GM12878 (cell line): Measurements from ENCODE around the gene FAM162B. TPM values are rescaled to one million over a fixed set of nuclear protein-coding genes. Genes with fewer than 3 reads are reported as not detected.

Source experiments
- ATAC-seq: fragments of 200-7000 bp; cut with Tn5 transposase; 3 replicates; pipeline ENCODE4 v1.9.1; 2020; ENCODE audit warnings: mild to moderate bottlenecking, moderate library complexity
- BruUV-seq: library from RNA; stranded (reverse); fragments of 400-500 nt; replicated peaks from 2 replicates; lab custom pipeline; 2021; lab: Mats Ljungman, UMichigan
- CTCF ChIA-PET: fragments of 300-600 bp; sonication (Branson Sonifier 250); formaldehyde crosslinking; extraction: SDS; loops from one replicate; lab custom pipeline; 2021; ENCODE audit warnings: inconsistent platforms; lab: Yijun Ruan, JAX
- POLR2A ChIA-PET: fragments of 350-600 bp; formaldehyde crosslinking; extraction: SDS; loops from one replicate; lab custom pipeline; 2021; ENCODE audit warnings: inconsistent platforms; lab: Charles Lee
- RAD21 ChIA-PET: fragments of 300-600 bp; sonication (Branson Sonifier 250); formaldehyde crosslinking; loops from one replicate; lab custom pipeline; 2023; ENCODE audit warnings: antibody characterized with exemption; ENCODE audit not compliant: unreplicated experiment; lab: Charles Lee
- SMC1A ChIA-PET: fragments of 300-600 bp; sonication (Branson Sonifier 250); formaldehyde crosslinking; loops from one replicate; lab custom pipeline; 2023; ENCODE audit not compliant: unreplicated experiment, uncharacterized antibody; lab: Charles Lee
- DNase-seq: peaks from one replicate; pipeline ENCODE4 v3.0.0-alpha.2; 2011; ENCODE audit warnings: low read depth, low spot score
- FAIRE-seq: peaks from 3 replicates; lab custom pipeline; 2011; peaks lifted over from hg19 to GRCh38; lab: Jason Lieb, UNC
- H2AFZ ChIP-seq: 2 replicates; pipeline ENCODE4 v1.6.0; 2011; ENCODE audit warnings: low read depth, low read length, control low read depth; ENCODE audit not compliant: control insufficient read depth
- H3K27ac ChIP-seq: 2 replicates; pipeline ENCODE4 v1.5.1; 2011; ENCODE audit warnings: control low read depth; ENCODE audit not compliant: control insufficient read depth, insufficient read depth
- H3K27me3 ChIP-seq, 2 experiments: replicated peaks in 1 of 2; 2 replicates each; pipeline versions ENCODE4 v1.6.0 to v1.6.1; 2011; ENCODE audit warnings: low read length in 1 of 2; ENCODE audit not compliant: control insufficient read depth in 2 of 2, insufficient read depth in 2 of 2
- H3K36me3 ChIP-seq, 2 experiments: 2 replicates each; pipeline ENCODE4 v1.5.1; 2011; ENCODE audit warnings: low read length in 1 of 2; ENCODE audit not compliant: control insufficient read depth in 2 of 2, insufficient read depth in 2 of 2
- H3K4me1 ChIP-seq: 2 replicates; pipeline ENCODE4 v1.6.1; 2011; ENCODE audit warnings: mild to moderate bottlenecking, low read length, moderate library complexity, mixed read lengths; ENCODE audit not compliant: control insufficient read depth, insufficient read depth
- H3K4me2 ChIP-seq: 2 replicates; pipeline ENCODE4 v1.6.0; 2011; ENCODE audit warnings: control low read depth; ENCODE audit not compliant: control insufficient read depth, insufficient read depth
- H3K4me3 ChIP-seq: fragments of 200-600 bp; sonication (generic); 2 replicates; pipeline ENCODE4 v1.5.1; 2016
- H3K79me2 ChIP-seq: 2 replicates; pipeline ENCODE4 v1.6.0; 2011; ENCODE audit warnings: low read length; ENCODE audit not compliant: control insufficient read depth, insufficient read depth
- H3K9ac ChIP-seq: 2 replicates; pipeline ENCODE4 v1.8.0; 2011; ENCODE audit warnings: low read length, control low read depth, mixed read lengths; ENCODE audit not compliant: control insufficient read depth, insufficient read depth
- H3K9me3 ChIP-seq: replicated peaks from 3 replicates; pipeline ENCODE4 v1.5.1; 2011; ENCODE audit warnings: mild to moderate bottlenecking, low read length; ENCODE audit not compliant: control insufficient read depth, insufficient read depth
- H4K20me1 ChIP-seq: 2 replicates; pipeline ENCODE4 v1.6.0; 2011; ENCODE audit not compliant: control insufficient read depth, insufficient read depth
- CBX5 ChIP-seq: sonication (generic); IDR thresholded peaks from 2 replicates; pipeline ENCODE4 v1.6.1; 2016; ENCODE audit warnings: low read depth, moderate library complexity, mild to moderate bottlenecking, inconsistent platforms
- EZH2 ChIP-seq: IDR thresholded peaks from 2 replicates; pipeline ENCODE4 v1.6.1; 2012; ENCODE audit warnings: low read depth, mild to moderate bottlenecking, control low read depth, inconsistent platforms, low read length, borderline replicate concordance; ENCODE audit not compliant: control insufficient read depth
- GATAD2B ChIP-seq: fragments of 450-650 bp; conservative IDR thresholded peaks from 2 replicates; pipeline ENCODE4 v1.6.1; 2017; ENCODE audit warnings: low read depth, mild to moderate bottlenecking, moderate library complexity
- HDAC6 ChIP-seq: fragments of 200-600 bp; sonication (generic); IDR thresholded peaks from one replicate; pipeline ENCODE4 v1.8.0; 2017; ENCODE audit warnings: antibody characterized with exemption; ENCODE audit not compliant: unreplicated experiment
- IRF5 ChIP-seq: fragments of 450-650 bp; IDR thresholded peaks from 2 replicates; pipeline ENCODE4 v1.6.1; 2017; ENCODE audit warnings: borderline replicate concordance
- RELA ChIP-seq: fragments of 450-650 bp; IDR thresholded peaks from 2 replicates; pipeline ENCODE4 v1.8.0; 2014; ENCODE audit warnings: borderline replicate concordance; ENCODE audit not compliant: partially characterized antibody
- SIX5 ChIP-seq: IDR thresholded peaks from 2 replicates; pipeline ENCODE4 v1.6.1; 2011; ENCODE audit warnings: mild to moderate bottlenecking, low read depth, low read length, moderate library complexity; ENCODE audit not compliant: severe bottlenecking
- STAT3 ChIP-seq: IDR thresholded peaks from 2 replicates; pipeline ENCODE4 v1.6.1; 2011; ENCODE audit warnings: low read depth, low read length, improper control_type of control experiment
- ZBTB11 ChIP-seq: fragments of 450-650 bp; formaldehyde crosslinking; IDR thresholded peaks from 2 replicates; pipeline ENCODE4 v1.5.0; 2022; ENCODE audit warnings: mild to moderate bottlenecking, missing genetic modification characterization
- ZSCAN29 ChIP-seq: fragments of 450-650 bp; IDR thresholded peaks from 2 replicates; pipeline ENCODE4 v1.6.1; 2017; ENCODE audit warnings: mild to moderate bottlenecking, moderate library complexity
- in situ Hi-C: fragments of 300-500 bp; cut with MboI; formaldehyde crosslinking; loops from 9 replicates; pipeline ENCODE4 v1.14.3; 2018; ENCODE audit warnings: mixed read lengths
- intact Hi-C: fragments of 100-400 bp; cut with micrococcal nuclease; formaldehyde crosslinking; loops from one replicate; pipeline ENCODE4 v1.14.2; 2022; ENCODE audit not compliant: unreplicated experiment
- polyA plus RNA-seq, 11 experiments: library from polyadenylated mRNA; depleted of rRNA in 4 of 11; unstranded in 6 of 11; stranded (reverse) in 5 of 11; fragments of >200 nt; fragmentation: Nextera tagmentation in 4 of 11; fragmentation: Illumina TruSeq in 1 of 11; extraction: Ambion mirVana in 4 of 11; extraction: Trizol in 1 of 11; gene quantifications; 1 replicate in 1 of 11; 2 replicates in 10 of 11; pipeline versions ENCODE4 v1.2.1 to v1.2.3, GENCODE V29; 2011 to 2016; ENCODE audit warnings: inconsistent platforms in 2 of 11, missing spikeins in 2 of 11, low read depth in 1 of 11
- total RNA-seq, 4 experiments: library from RNA; depleted of rRNA in 3 of 4; stranded (reverse); fragments of >200 nt in 3 of 4; fragmentation: Illumina TruSeq in 1 of 4; extraction: Trizol in 1 of 4; gene quantifications; 2 replicates each; pipeline versions ENCODE4 v1.2.1 to v1.2.3, GENCODE V29; 2013 to 2021
- TF ChIP-seq, protein P1 (sequence below): fragments of 450-650 bp; IDR thresholded peaks from 2 replicates; pipeline ENCODE4 v1.6.1; 2017; ENCODE audit warnings: low read depth, mild to moderate bottlenecking, moderate library complexity

FAM162B gene
- total and polyA plus RNA-seq, 10 of the 15 experiments (the other 5 are each of a cell fraction or from before 2014, with no cell fraction given) = not detected

DNA sequence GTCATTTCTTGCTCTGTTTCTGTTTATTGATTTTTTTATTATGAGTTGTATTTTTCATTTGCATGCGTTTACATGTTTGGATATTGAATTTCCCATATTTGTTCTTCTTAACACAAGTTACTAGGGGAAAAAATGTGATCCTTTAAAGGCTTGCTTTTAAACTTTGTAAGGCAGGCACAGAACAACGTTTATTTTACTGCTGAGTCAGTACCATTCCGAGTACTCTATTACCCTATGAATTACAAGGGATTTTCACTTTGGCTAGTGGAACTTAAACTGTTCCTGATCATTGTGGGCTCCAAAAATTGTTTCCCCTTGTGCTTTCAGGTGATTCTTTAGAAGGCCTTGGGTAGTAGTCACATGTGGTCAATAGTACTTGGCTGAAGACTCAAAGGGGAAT is 28.5 kb downstream of the FAM162B start (continued):
- TF ChIP-seq ZBTB11 (CRISPR knock-in tag) (no peak), SIX5 (no peak)
- TF ChIP-seq, all 136 proteins: peak for 0

- H3K4me2 ChIP-seq = no peak overlapping the region
- H2AFZ ChIP-seq = no peak overlapping the region
- no peaks in the 10 kb centered on the region for H3K27me3 ChIP-seq
- H3K36me3 ChIP-seq = no peaks in the 10 kb centered on the region
- H3K9me3 ChIP-seq = no peaks in the 10 kb centered on the region
- BruUV-seq = no TSS peak
- no peaks in the 10 kb centered on the region for H3K4me1 ChIP-seq
- in situ Hi-C loops = no loop called here
- ChIA-PET CTCF (no interaction called here), RAD21 (no interaction called here), SMC1A (interaction anchor here (1.1 kb wide), 1 partner anchor 14 kb away, joined by 4 read pairs; no protein-coding TSS in a partner anchor), POLR2A (no interaction called here)
- no peak overlapping the region for H3K27ac ChIP-seq
- intact Hi-C loops = no loop called here
- H4K20me1 ChIP-seq = no peaks in the 10 kb centered on the region
- no peak overlapping the region for H3K9ac ChIP-seq
- TF ChIP-seq GATAD2B = no peak
- TF ChIP-seq, protein P1, sequence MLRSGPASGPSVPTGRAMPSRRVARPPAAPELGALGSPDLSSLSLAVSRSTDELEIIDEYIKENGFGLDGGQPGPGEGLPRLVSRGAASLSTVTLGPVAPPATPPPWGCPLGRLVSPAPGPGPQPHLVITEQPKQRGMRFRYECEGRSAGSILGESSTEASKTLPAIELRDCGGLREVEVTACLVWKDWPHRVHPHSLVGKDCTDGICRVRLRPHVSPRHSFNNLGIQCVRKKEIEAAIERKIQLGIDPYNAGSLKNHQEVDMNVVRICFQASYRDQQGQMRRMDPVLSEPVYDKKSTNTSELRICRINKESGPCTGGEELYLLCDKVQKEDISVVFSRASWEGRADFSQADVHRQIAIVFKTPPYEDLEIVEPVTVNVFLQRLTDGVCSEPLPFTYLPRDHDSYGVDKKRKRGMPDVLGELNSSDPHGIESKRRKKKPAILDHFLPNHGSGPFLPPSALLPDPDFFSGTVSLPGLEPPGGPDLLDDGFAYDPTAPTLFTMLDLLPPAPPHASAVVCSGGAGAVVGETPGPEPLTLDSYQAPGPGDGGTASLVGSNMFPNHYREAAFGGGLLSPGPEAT = no peak
- no peak for TF ChIP-seq STAT3
- no peak for TF ChIP-seq IRF5
- no peak for TF ChIP-seq ZSCAN29
- no peak for TF ChIP-seq HDAC6
- TF ChIP-seq CBX5 = no peak
- TF ChIP-seq EZH2 = no peak
- no peak for TF ChIP-seq RELA
- no peaks in the 10 kb centered on the region for H3K79me2 ChIP-seq
- DNase-seq (no peak), FAIRE-seq (no peak), ATAC-seq (no peak)
- no peak overlapping the region for H3K4me3 ChIP-seq
These were observed 35.0 kb downstream of the FAM162B start for GRCh38 chr6:116730513-116730912.
